ENCODE results near the gene GPHA2. TPM values are rescaled to one million over a fixed set of nuclear protein-coding genes. Genes with fewer than 3 reads are reported as not detected.

The GPHA2 gene
- total and polyA plus RNA-seq, 2 of the 13 experiments (the other 11 are each of a cell fraction or from before 2014, with no cell fraction given) = 13.0 to 19.1 TPM

GRCh38 chr11:64887757-64888405 is 47.8 kb downstream of the GPHA2 start (continued):
- TF ChIP-seq MXI1 (IDR thresholded peaks at IDR 0.05; ENCODE audit: borderline replicate concordance, low read depth, low read length) (peak; percentile 54; the same call in 1 of the 3 replicates), ZSCAN21 (CRISPR knock-in tag; IDR thresholded peaks at IDR 0.05; ENCODE audit: borderline replicate concordance) (0 out of 2 replicates have a peak, but pooled peaks have one; percentile 71), ZNF557 (CRISPR knock-in tag; IDR thresholded peaks at IDR 0.05) (peak; percentile 64; the same call in 1 of the 2 replicates), SOX6 (IDR thresholded peaks at IDR 0.05) (no peak), SOX6 (CRISPR knock-in tag; IDR thresholded peaks at IDR 0.05) (peak; percentile 72; the same call in 1 of the 2 replicates), ZNF589 (CRISPR knock-in tag; conservative IDR thresholded peaks at IDR 0.05) (no peak), ZNF687 (CRISPR knock-in tag; IDR thresholded peaks at IDR 0.05) (peak; percentile 80), ZNF800 (CRISPR knock-in tag; IDR thresholded peaks at IDR 0.05) (peak; percentile 55; the same call in 1 of the 2 replicates), CSRNP1 (CRISPR knock-in tag; IDR thresholded peaks at IDR 0.05) (no peak; the same call in 1 of the 2 replicates), SRF (IDR thresholded peaks at IDR 0.05; ENCODE audit: low read depth, low read length) (no peak), MLX (CRISPR knock-in tag; IDR thresholded peaks at IDR 0.05) (no peak), NFAT5 (CRISPR knock-in tag; IDR thresholded peaks at IDR 0.05) (peak; percentile 42; the same call in 1 of the 2 replicates), SIN3A (IDR thresholded peaks at IDR 0.05; ENCODE audit: borderline replicate concordance, low read depth, low read length) (0 out of 2 replicates have a peak, but pooled peaks have one; percentile 36), RXRB (CRISPR knock-in tag; IDR thresholded peaks at IDR 0.05; ENCODE audit: borderline replicate concordance) (peak; percentile 33; the same call in 1 of the 2 replicates), MEF2D (CRISPR knock-in tag; IDR thresholded peaks at IDR 0.05) (0 out of 2 replicates have a peak, but pooled peaks have one; percentile 23)

Data from HepG2 (cell line).